Ramos (cell line): ENCODE results near the gene DCAKD.

Experiments used
- in situ Hi-C: fragments of 300-500 bp; cut with MboI; formaldehyde crosslinking; loops from one replicate; pipeline ENCODE4 v1.14.3; 2022; ENCODE audit warnings: low sequenced_read_pairs; ENCODE audit not compliant: unreplicated experiment

The DCAKD gene

GRCh38 chr17:45006927-45007461, 44.4 kb downstream of the DCAKD start:
- in situ Hi-C loops, result no loop called here

- in situ Hi-C loops, result no loop called here
Measured at GRCh38 chr17:45005700-45006099, 45.7 kb downstream of the DCAKD start.

GRCh38 chr17:45004388-45004787, 47.0 kb downstream of the DCAKD start:
- in situ Hi-C loops, result no loop called here

GRCh38 chr17:45003877-45004276, 47.6 kb downstream of the DCAKD start:
- in situ Hi-C loops, result no loop called here

DNA sequence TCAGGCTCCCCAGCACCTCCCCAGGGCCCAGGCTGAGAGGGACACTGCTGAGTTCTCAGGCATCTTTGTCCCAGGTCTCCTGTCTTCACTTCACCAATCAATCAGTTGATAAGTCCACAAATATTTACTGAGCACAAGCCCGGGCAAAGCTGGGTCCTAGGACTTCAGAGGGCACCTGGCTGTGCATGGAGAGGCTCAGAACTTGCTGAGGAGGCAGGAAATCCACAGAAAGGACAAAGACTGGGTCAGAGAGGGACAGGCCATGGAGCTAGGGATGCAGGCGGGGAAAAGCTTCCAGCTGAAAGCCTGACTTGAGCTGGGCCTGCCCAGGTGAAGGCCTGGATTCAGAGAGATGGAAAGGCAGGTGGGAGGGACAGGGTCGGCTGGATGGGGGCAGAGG, 50.1 kb downstream of the DCAKD start:
- in situ Hi-C loops, result no loop called here

DNA sequence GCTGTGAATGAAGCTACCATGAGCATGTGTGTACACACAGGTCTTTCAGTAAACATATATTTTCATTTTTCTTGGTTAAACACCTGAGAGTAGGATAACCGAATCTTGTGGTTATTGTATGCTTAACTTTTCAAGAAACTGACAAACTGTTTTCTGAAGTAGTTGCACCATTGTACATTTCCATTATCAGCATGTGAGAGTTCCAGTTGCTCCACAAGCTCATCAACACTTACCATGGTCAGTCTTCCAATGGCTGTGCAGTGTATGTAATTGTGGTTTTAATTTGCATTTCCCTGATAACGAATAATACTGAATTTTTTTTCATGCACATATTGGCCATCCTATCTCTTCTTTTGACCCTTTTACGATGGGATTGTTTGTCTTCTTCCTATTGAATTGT, 52.0 kb downstream of the DCAKD start:
- in situ Hi-C loops, result no loop called here

DNA sequence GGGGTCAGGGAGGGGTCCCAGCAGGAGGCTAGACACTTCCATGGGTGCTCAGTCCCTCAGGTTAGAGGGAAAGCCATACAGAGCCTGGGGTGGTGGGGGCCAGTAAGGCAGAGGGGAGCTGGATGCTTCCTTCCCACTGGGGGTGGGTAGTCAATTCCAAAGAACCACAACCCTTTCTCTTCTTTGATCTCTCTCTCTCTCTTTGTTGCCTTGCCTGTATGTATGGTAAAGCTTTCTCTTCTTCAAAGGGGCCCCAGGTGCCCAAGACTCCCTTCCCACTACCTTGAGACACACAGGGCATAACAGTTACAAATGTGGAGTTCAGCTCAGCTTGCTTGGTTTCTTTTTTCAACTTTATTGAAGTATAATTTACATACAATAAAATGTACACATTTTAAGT, 52.8 kb downstream of the DCAKD start:
- in situ Hi-C loops, result no loop called here

DNA sequence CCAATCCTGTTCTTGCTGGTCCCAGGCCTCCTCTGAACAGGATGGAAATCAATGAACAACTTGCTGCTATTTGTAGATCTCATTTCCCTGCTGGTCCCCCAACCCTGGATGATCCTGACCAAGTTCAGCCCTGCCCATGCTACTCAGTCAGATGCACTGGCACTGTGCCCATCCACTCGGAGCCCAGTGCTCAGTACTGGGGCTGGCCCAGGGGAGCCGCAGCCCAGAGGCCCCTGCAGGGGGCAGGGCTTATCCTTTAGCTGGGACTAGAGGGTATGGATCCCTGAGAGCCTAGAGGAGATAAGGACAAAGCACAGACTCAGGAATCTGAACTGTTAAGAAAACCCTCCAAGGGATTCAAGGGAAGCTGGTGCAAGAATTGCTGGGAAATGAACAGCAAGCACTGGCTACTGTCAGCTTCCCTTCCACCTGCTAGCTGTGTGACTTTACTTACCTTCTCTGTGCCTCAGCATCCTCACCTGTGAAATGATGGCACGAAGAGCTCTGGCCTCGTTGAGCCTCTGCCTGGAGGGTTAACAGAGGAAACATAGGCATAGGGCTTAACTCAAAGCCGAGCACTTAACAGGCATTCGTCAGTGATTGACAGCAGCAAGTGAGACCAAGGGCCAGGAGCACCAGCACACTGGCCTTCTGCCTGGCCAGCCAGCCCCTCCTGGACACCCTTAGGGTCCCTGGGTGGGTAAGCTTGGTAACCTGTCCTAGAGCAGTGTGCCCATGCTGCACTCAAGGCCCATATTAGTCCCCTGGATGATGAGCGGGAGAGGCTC, 53.5 kb downstream of the DCAKD start:
- in situ Hi-C loops, result no loop called here

GRCh38 chr17:44996304-44996703, 55.1 kb downstream of the DCAKD start:
- in situ Hi-C loops, result no loop called here

GRCh38 chr17:44995436-44996001, 55.9 kb downstream of the DCAKD start:
- in situ Hi-C loops, result no loop called here

DNA sequence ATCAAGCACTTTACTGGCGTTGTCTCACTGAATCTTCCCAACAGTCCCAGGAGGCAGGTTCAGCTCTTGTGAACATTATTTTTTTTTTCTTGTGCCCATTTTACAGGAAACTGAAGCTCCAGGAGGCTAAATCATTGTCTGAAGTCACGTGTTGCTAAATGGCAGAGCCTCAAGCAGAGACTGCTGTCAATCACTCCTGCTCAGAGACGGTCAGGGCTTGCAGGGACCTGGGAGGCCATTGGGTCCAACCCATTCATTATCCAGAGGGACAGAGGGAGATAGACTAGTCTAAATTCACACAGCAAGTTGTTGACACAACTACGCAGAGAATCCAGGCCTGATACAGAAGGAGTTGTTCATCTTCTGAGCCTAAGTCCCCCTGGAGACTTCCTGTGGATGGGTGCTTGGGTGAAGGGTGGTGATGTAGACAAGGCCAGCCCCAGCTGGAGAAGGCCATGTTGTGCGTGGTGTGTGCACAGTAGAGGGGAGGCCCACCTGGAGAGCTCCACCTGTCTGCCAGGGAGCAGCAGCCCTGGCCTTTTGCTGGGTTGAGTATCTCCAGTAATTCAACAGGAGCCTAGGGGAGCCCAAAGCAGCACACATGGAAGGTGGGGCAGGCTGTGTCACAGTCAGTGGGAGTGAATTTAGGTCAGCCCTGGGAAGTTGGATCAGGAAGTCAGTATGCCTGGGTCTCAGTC, 59.0 kb downstream of the DCAKD start:
- in situ Hi-C loops, result no loop called here

DNA sequence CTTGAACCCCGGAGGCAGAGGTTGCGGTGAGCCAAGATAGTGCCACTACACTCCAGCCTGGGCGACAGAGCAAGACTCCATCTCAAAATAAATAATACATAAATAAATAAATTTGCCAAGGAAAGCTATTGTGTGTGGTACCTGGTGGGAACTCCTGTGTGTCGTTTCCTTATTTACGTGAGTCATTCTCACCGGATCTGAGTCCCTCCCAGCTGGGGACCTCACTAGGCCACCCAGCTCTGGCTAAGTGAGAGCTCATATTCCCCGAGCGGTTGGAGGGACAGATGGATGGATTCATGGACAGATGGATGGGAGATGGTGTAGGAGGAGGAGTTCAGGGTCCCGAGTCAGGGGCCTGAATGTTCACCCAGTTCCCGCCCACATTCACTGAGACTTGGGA, 60.4 kb downstream of the DCAKD start:
- in situ Hi-C loops, result no loop called here

DNA sequence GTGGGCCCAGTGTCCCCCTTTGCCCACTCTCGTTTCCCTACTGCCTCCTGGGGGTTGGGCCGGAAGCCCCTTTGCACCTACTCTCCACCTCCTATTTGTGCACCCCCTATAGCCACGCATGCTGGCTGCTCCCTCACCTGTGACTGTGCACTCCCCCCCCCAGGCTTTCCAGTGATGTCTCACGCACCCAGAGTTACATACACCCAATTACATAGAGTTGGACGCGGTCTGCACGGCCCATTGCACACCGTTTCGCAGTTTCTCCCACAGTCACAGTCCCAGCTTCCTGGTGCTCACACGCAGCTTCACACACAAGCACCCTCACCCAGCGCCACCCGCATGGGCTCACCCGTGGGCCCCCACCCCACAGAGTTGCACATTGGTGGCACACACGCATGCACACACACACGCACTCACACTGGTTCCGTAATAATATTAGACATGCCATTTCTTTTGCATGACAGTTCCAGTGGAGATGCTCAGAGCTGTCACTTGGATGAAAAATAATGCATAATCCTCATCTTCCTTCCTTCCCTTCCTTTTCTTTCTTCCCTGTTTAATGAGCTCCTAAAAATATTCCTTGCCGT, 61.8 kb downstream of the DCAKD start:
- in situ Hi-C loops, result no loop called here

DNA sequence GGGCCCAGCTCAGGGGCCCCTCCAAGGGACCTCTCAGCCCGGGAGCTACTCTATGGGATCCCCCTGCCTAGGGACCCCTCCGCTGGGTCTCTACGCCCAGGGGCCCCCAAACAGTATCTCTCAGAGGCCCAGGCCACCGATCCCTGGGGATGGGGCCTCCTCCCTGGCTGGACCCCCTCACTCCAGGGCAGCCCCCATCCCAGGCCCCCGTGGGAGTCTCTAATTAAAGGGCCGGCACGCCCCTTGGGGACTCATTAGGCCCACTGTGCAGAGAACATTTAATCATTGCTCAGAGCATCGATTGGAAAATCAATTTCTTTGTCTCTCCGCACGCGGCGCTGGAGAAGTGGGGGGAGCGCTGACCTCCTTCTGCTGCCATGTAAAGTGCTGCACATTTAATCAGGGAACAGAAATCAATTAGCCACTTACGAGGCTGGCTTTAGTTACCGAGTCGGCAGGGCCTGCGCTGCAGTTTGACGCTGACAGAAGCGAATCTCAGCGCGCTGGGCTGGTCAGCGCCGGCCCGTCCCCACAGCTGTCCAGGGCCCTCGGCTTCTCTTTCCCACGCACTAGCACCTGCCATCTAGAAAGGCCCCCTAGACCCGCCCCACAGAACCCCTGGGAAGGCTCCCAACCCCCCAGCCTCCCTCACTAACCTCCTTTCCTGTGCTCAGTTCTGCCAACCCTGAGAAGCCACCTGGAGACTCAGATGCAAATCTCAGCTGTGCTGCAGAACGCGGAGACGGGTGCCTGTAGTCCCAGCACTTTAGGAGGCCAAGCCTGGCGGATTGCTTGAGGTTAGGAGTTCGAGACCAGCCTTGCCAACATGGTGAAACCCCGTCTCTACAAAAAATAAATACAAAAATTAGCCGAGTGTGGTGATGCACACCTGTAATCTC, 63.1 kb downstream of the DCAKD start:
- in situ Hi-C loops, result no loop called here

- in situ Hi-C loops, result no loop called here
Measured at GRCh38 chr17:44983563-44983962, 67.9 kb downstream of the DCAKD start.

DNA sequence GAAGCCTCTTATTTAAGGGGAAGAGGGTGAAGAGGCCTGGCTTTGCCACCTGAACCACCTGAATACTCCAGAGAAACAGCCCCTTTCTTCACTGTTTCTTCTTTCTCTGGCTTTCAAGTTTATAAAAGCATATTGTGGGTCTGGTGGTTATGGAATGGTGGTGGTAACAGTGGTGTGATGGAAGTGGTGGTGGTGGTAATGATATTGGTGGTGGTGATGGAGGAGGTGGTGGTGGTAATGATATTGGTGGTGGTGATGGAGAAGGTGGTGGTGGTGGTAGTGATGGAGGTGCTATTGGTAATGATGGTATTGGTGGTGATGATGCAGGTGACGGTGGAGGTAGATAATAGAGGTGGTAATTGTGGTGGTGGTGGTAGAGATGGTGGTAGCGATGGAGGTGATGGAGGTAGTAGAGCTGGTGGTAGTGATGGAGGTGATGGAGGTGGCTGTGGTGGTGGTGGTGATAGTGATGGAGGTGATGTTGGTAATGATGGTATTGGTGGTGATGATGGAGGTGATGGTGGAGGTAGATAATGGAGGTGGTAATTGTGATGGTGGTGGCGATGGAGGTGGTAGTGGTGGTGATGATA, 69.2 kb downstream of the DCAKD start:
- in situ Hi-C loops, result no loop called here

DNA sequence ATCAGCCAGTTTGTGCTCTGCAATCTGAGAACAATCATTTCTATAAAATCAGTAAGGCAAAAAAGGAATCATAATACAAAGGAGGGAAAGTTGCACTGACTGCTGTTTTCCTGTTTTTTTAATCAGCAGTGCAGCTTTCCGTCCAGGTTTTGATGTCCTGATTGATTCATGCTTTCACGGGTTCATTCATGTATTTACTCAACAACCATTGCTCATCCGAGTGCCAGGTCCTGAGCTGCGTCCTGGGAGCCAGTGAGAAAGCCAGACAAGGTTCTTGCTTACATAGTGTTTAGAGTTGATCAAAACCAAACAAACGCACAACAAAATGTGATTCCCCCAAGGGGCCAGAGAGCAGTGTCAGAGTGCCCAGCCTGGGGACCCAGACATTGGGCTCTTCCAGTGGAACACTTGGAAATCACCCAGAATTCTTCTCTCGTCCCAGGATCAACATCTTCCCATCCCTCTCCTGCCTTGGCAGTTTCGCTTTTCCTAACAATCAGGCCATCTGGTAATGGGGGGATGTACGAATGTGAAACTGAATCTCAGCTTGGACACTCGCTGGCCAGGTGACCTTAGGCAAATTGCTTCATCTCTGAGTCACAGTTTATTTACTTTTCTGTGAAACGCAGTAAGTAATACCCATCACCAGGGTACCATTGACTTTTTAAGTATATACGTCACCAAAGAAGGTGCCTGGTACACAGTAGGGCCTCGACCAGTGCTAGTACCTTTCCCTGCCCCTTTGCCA, 70.0 kb downstream of the DCAKD start:
- in situ Hi-C loops, result no loop called here

DNA sequence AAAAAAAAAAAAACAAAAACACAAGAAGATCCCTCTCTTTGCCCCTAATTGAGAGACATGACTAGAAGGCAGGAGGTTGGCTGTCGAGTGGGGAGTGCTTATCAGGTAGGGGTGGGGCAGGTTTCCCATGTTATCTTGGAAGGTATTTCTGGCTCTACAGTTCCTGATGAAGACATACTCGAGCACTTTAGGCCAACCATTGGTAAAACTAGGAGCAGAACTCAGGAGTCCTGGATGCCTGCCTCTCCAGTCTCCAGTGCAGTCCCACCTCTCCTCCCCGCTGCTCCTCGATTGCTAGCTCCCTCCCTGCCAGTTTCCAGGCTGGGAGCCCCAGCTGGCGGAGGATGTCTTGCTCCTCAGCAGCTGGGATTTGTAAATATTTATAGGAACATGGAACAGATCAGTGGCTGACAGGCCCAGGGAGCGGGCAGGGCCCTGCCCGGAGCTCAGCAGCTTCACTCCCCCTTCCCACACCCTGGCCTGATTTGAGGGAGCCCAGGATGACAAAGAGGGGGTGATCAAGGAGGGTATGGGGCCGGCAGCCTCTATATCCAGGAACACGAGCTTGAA, 71.9 kb downstream of the DCAKD start:
- in situ Hi-C loops, result no loop called here

GRCh38 chr17:44978807-44979206, 72.6 kb downstream of the DCAKD start:
- in situ Hi-C loops, result no loop called here
